ENCODE results near the gene CARS1. TPM values are rescaled to one million over a fixed set of nuclear protein-coding genes. Genes with fewer than 3 reads are reported as not detected.

Gene CARS1
- total RNA-seq, 4 donors from 2014 or later = 29.3 to 50.4 (median 36.4) TPM

- TF ChIP-seq CTCF (IDR thresholded peaks at IDR 0.05) = no peak
- no peak for TF ChIP-seq EP300 (IDR thresholded peaks at IDR 0.05)
- no peak for TF ChIP-seq POLR2A (IDR thresholded peaks at IDR 0.05)
- Histone ChIP-seq H3K36me3 (peaks cover 0 to 98% (median 20%) of the 10 kb centered on the region in 3 donors), H3K27ac (no peak overlapping the region), H3K9me3 (no peaks in the 10 kb centered on the region), H3K4me1 (peaks cover 0 to 3% (median 0%) of the 10 kb centered on the region in 4 donors), H3K4me3 (no peak overlapping the region), H3K27me3 (no peaks in the 10 kb centered on the region)
- no peak for DNase-seq (ENCODE audit: low spot score in 2 of 2)
- 90 to 100% methylated on average over 3 of the region's 3 CpGs for WGBS, 2 donors
Observed at GRCh38 chr11:2974272-2974671, 83.0 kb downstream of the CARS1 start.

- peaks cover 0 to 98% (median 18%) of the 10 kb centered on the region in 3 donors for H3K36me3 ChIP-seq
- TF ChIP-seq CTCF (IDR thresholded peaks at IDR 0.05) (no peak), EP300 (IDR thresholded peaks at IDR 0.05) (no peak), POLR2A (IDR thresholded peaks at IDR 0.05) (no peak)
Observed at GRCh38 chr11:2968341-2968900, 88.8 kb downstream of the CARS1 start.

GRCh38 chr11:2964782-2965181, 92.4 kb downstream of the CARS1 start:
- Histone ChIP-seq H3K27ac (no peak overlapping the region), H3K36me3 (peaks cover 0 to 99% (median 12%) of the 10 kb centered on the region in 3 donors), H3K27me3 (no peaks in the 10 kb centered on the region), H3K4me3 (no peak overlapping the region), H3K4me1 (no peaks in the 10 kb centered on the region), H3K9me3 (no peaks in the 10 kb centered on the region)
- no peak for TF ChIP-seq CTCF (IDR thresholded peaks at IDR 0.05)
- no peak for TF ChIP-seq EP300 (IDR thresholded peaks at IDR 0.05)
- TF ChIP-seq POLR2A (IDR thresholded peaks at IDR 0.05) = no peak
- no peak for DNase-seq (ENCODE audit: low spot score in 2 of 2)
- WGBS, 2 donors = 88 to 92% methylated on average over 4 of the region's 4 CpGs

More at GRCh38 chr11:2968341-2968900, 88.8 kb downstream of the CARS1 start:
- Histone ChIP-seq H3K9me3 (no peaks in the 10 kb centered on the region), H3K4me1 (no peaks in the 10 kb centered on the region), H3K27me3 (no peaks in the 10 kb centered on the region), H3K27ac (no peak overlapping the region), H3K4me3 (no peak overlapping the region)
- WGBS, 2 donors = 71 to 83% methylated on average over 6 of the region's 6 CpGs
- no peak for DNase-seq (ENCODE audit: low spot score in 2 of 2)

- no peak overlapping the region for H3K27ac ChIP-seq
- no peak overlapping the region for H3K4me3 ChIP-seq
- H3K9me3 ChIP-seq = no peaks in the 10 kb centered on the region
- H3K27me3 ChIP-seq = no peaks in the 10 kb centered on the region
- 91 to 98% methylated on average over 6 of the region's 6 CpGs for WGBS, 2 donors
- no peak for DNase-seq (ENCODE audit: low spot score in 2 of 2)
- TF ChIP-seq POLR2A (IDR thresholded peaks at IDR 0.05) (no peak), CTCF (IDR thresholded peaks at IDR 0.05) (no peak), EP300 (IDR thresholded peaks at IDR 0.05) (no peak)
- H3K36me3 ChIP-seq = peaks cover 1 to 99% (median 20%) of the 10 kb centered on the region in 3 donors
- H3K4me1 ChIP-seq = no peaks in the 10 kb centered on the region
Observed at GRCh38 chr11:2963761-2964160, 93.5 kb downstream of the CARS1 start.

GRCh38 chr11:2963112-2963754, 94.0 kb downstream of the CARS1 start:
- Histone ChIP-seq H3K36me3 (peaks cover 2 to 99% (median 24%) of the 10 kb centered on the region in 3 donors), H3K27me3 (no peaks in the 10 kb centered on the region), H3K4me1 (no peaks in the 10 kb centered on the region), H3K4me3 (no peak overlapping the region), H3K9me3 (no peaks in the 10 kb centered on the region), H3K27ac (no peak overlapping the region)
- no peak for DNase-seq (ENCODE audit: low spot score in 2 of 2)
- TF ChIP-seq POLR2A (IDR thresholded peaks at IDR 0.05) (no peak), CTCF (IDR thresholded peaks at IDR 0.05) (no peak), EP300 (IDR thresholded peaks at IDR 0.05) (no peak)
- WGBS, 2 donors = 87 to 88% methylated on average over 7 of the region's 7 CpGs

All from tibial nerve (tissue), 4 donors.